Measurements from ENCODE around the gene STUB1.

DNA sequence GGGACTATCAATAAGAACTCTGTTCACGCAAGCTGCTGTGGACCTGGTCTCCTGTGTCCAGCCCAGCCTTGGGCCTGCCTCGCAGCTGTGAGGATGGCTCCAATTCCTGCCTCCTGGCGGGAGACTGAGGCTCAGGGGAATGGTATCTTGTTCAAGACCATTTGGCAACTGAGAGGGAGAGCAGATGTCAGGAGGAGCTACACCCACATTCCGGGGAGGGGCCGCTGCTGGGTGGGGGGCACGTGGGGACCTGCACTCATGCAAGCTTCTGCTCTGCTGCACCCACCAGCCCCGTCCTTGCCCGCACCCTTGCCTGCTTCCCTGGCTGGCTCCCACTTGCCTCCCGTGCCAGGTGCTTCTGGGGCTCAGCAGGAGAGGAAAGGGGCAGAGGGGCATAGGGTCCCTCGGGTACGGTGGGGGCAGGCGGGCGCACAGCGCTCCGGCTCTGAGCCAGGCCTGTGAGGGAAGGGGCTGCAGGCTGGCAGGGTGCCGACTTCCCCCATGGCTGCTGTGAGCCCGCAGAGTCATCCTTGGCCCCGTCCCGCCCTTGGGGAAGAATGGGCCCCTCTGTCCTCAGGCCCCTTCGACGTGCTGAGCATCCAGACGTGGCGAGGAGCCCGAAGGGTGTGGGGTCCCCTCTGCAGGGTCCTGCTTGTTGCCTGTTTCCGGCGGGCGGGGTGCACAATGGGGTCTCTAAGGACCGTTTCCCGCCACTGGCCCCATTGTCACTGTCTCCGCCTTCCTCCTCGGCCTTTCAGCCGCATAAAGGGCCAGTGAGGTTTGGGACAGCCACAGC, 37.4 kb downstream of the STUB1 start:
- TF ChIP-seq EZH2 (optimal IDR thresholded peaks at IDR 0.05; ENCODE audit: low read depth, low read length), result no peak
- TF ChIP-seq, protein P1, sequence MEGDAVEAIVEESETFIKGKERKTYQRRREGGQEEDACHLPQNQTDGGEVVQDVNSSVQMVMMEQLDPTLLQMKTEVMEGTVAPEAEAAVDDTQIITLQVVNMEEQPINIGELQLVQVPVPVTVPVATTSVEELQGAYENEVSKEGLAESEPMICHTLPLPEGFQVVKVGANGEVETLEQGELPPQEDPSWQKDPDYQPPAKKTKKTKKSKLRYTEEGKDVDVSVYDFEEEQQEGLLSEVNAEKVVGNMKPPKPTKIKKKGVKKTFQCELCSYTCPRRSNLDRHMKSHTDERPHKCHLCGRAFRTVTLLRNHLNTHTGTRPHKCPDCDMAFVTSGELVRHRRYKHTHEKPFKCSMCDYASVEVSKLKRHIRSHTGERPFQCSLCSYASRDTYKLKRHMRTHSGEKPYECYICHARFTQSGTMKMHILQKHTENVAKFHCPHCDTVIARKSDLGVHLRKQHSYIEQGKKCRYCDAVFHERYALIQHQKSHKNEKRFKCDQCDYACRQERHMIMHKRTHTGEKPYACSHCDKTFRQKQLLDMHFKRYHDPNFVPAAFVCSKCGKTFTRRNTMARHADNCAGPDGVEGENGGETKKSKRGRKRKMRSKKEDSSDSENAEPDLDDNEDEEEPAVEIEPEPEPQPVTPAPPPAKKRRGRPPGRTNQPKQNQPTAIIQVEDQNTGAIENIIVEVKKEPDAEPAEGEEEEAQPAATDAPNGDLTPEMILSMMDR (IDR thresholded peaks at IDR 0.05; ENCODE audit: low read length), result no peak
- TF ChIP-seq EZH2phosphoT487 (IDR thresholded peaks at IDR 0.05; ENCODE audit: low read length), result no peak

Data from MM.1S (cell line).